T-cell (primary cell): Measurements from ENCODE around the gene VSIR. TPM values are rescaled to one million over a fixed set of nuclear protein-coding genes. Genes with fewer than 3 reads are reported as not detected.
A peak's percentile ranks its signal among the peaks of the same experiment; 100 is the strongest.

Experiments
- ATAC-seq, 4 experiments: fragments of 200-7000 bp in 3 of 4; fragments of 150-1000 bp in 1 of 4; cut with Tn5 transposase; replicated peaks in 1 of 4; 1 replicate in 3 of 4; 2 replicates in 1 of 4; pipeline ENCODE4 v1.10.0; 2021; ENCODE audit warnings: moderate library complexity in 3 of 4, mild to moderate bottlenecking in 2 of 4, moderate number of reproducible peaks in 1 of 4
- CTCF ChIA-PET, 2 donors: fragments of 300-600 bp; sonication (Branson Sonifier 250); formaldehyde crosslinking; loops; one replicate each; lab custom pipeline; 2022; ENCODE audit warnings: antibody characterized with exemption in 2 of 2; lab: Charles Lee
- POLR2A ChIA-PET, 2 donors: fragments of 300-600 bp; sonication (Branson Sonifier 250); formaldehyde crosslinking; loops; one replicate each; lab custom pipeline; 2022; ENCODE audit warnings: antibody characterized with exemption in 2 of 2; lab: Charles Lee
- DNase-seq, 35 experiments: peaks; one replicate each; pipeline versions ENCODE4 v3.0.0 to v3.0.0-alpha.2; 2013 to 2023
- H3K27ac ChIP-seq: one replicate; pipeline ENCODE4 v1.5.1; 2013; ENCODE audit warnings: low read length
- H3K27me3 ChIP-seq, 2 experiments: replicated peaks in 1 of 2; 1 replicate in 1 of 2; 2 replicates in 1 of 2; pipeline versions ENCODE4 v1.6.1 to v1.7.0; 2013; ENCODE audit warnings: low read length in 1 of 2, mixed read lengths in 1 of 2; ENCODE audit not compliant: control insufficient read depth in 2 of 2, insufficient read depth in 2 of 2; ENCODE audit errors: extremely low read depth in 1 of 2
- H3K36me3 ChIP-seq, 2 donors: 1 replicate in 1 of 2; 2 replicates in 1 of 2; pipeline versions ENCODE4 v1.6.1 to v1.7.0; 2013; ENCODE audit warnings: low read length in 1 of 2; ENCODE audit not compliant: control insufficient read depth in 2 of 2, insufficient read depth in 1 of 2; ENCODE audit errors: extremely low read depth in 1 of 2
- H3K4me1 ChIP-seq, 2 experiments: 1 replicate in 1 of 2; 2 replicates in 1 of 2; pipeline versions ENCODE4 v1.6.1 to v1.7.0; 2013; ENCODE audit warnings: low read length in 2 of 2, mixed read lengths in 1 of 2; ENCODE audit not compliant: insufficient read depth in 2 of 2, control insufficient read depth in 1 of 2; ENCODE audit errors: extremely low read depth in 1 of 2
- H3K4me3 ChIP-seq, 2 donors: 1 replicate in 1 of 2; 2 replicates in 1 of 2; pipeline versions ENCODE4 v1.5.1 to v1.7.0; 2013; ENCODE audit warnings: mild to moderate bottlenecking in 2 of 2, low read length in 1 of 2, moderate library complexity in 1 of 2; ENCODE audit not compliant: control insufficient read depth in 1 of 2; ENCODE audit errors: extremely low read depth in 1 of 2
- H3K9me3 ChIP-seq: 2 replicates; pipeline ENCODE4 v1.7.0; 2013
- H3K27ac Mint-ChIP-seq, 2 donors: one replicate each; pipeline ENCODE4 v1.8.0; 2020 to 2021; ENCODE audit warnings: mild to moderate bottlenecking in 2 of 2, mixed read lengths in 2 of 2
- H3K27me3 Mint-ChIP-seq, 2 donors: one replicate each; pipeline ENCODE4 v1.8.0; 2021 to 2022; ENCODE audit warnings: mixed read lengths in 2 of 2
- H3K36me3 Mint-ChIP-seq: one replicate; pipeline ENCODE4 v1.8.0; 2021; ENCODE audit warnings: mixed read lengths
- H3K4me1 Mint-ChIP-seq, 3 donors: one replicate each; pipeline ENCODE4 v1.8.0; 2020 to 2022; ENCODE audit warnings: mixed read lengths in 3 of 3, mild to moderate bottlenecking in 1 of 3
- H3K4me3 Mint-ChIP-seq, 3 donors: one replicate each; pipeline ENCODE4 v1.8.0; 2020 to 2022; ENCODE audit warnings: mild to moderate bottlenecking in 3 of 3, mixed read lengths in 3 of 3, moderate library complexity in 3 of 3
- H3K9me3 Mint-ChIP-seq, 3 donors: one replicate each; pipeline ENCODE4 v1.8.0; 2020 to 2022; ENCODE audit warnings: mixed read lengths in 3 of 3
- WGBS: methylation state at CpG from one replicate; pipeline ENCODE4 v1.1.5; 2013; ENCODE audit warnings: missing lambda C conversion rate; ENCODE audit not compliant: insufficient coverage; 5-methylcytosine and 5-hydroxymethylcytosine counted together
- total RNA-seq, 35 experiments: library from RNA in 6 of 35; stranded (reverse) in 6 of 35; fragments of 120-200 nt in 1 of 35; gene quantifications; one replicate each; pipeline versions ENCODE4 v1.2.1 to v1.2.4 and lab custom pipeline; 2013 to 2026

VSIR gene
- total RNA-seq, 5 donors from 2014 or later (not counting 1 experiment from before 2014, with no cell fraction given): 81.4 to 134 (median 98.3) TPM

DNA sequence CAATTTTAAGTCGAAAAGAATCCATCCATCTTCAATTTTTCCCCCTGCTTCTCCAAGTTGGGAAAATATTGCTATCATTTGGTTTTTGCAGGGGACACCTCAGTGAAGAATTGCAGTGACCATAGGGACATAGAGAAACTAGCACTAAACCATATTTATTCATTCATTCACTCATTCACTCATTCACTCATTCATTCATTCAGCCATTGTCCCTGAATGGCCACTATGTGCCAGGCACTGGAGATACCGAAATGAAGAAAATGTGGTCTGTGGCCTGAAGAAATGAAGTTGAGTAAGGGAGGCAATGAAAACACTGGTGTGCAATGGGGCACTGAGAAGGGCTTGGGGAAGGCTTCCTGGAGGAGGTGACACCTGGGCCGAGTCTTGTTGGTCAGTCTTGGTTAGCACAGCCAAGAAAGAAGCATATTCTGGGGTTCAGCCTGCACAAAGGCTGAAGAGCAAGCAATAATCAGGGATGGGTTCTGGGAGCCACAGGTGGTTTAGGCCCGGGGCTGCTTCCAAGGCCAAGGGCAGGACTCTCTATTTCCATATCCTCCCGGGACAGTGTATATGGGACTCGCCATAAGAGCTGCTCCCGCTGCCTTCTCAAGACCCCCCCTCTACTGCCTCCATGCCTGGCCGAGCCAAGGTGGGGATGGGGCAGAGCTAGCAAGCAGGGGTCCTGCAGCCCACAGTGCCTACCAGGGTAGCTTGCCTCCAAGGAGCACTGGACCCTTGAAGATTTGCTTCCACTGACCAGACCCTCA is 28.2 kb downstream of the VSIR start:
- peaks cover 92 to 100% (median 99%) of the 10 kb centered on the region in 3 donors for H3K4me1 Mint-ChIP-seq
- H3K27ac Mint-ChIP-seq: peak overlapping the region; percentile 99 to 100
- no peaks in the 10 kb centered on the region for H3K27me3 ChIP-seq
- no peak for ATAC-seq
- peak overlapping the region; percentile 93 for H3K27ac ChIP-seq
- WGBS: 100% methylated on average over 2 of the region's 8 CpGs
- no peaks in the 10 kb centered on the region for H3K9me3 Mint-ChIP-seq
- H3K36me3 ChIP-seq: peaks cover 0 to 8% of the 10 kb centered on the region in 2 donors
- no peaks in the 10 kb centered on the region for H3K9me3 ChIP-seq
- H3K4me3 Mint-ChIP-seq: peak overlapping the region in 1 of 3 donors; percentile 80
- POLR2A ChIA-PET: no interaction called here
- no peak overlapping the region for H3K4me3 ChIP-seq
- peaks cover 87 to 100% of the 10 kb centered on the region in 2 experiments for H3K4me1 ChIP-seq
- DNase-seq: no peak
- CTCF ChIA-PET: no interaction called here
- peaks cover 4% of the 10 kb centered on the region for H3K36me3 Mint-ChIP-seq
- no peaks in the 10 kb centered on the region for H3K27me3 Mint-ChIP-seq

DNA sequence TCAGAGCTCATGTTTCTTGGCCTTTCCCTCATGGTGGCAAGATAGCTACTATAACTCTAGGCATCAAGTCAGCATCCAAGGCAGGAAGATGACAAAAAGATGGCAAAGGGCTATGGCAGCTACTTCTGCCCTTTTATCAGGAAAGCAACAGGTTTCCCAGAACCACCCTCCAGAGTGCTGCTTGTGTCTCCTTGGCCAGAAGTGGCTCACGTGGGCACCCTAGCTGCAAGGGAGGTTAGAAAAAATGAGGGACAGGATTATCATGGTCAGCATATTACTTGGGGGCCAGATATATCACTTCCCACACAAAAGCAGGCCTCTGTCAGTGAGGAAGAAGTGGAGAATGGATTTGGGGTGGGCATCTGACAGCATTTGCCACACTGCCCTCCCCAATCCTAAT is 29.5 kb downstream of the VSIR start:
- no CpG with 5 or more reads among the region's 1 CpG for WGBS
- Mint-ChIP-seq H3K27ac (peak overlapping the region; percentile 99 to 100), H3K9me3 (no peaks in the 10 kb centered on the region), H3K36me3 (peaks cover 3% of the 10 kb centered on the region), H3K4me1 (peaks cover 92 to 100% (median 99%) of the 10 kb centered on the region in 3 donors), H3K27me3 (no peaks in the 10 kb centered on the region), H3K4me3 (peak overlapping the region in 1 of 3 donors; percentile 80)
- Histone ChIP-seq H3K9me3 (no peaks in the 10 kb centered on the region), H3K4me3 (no peak overlapping the region), H3K27ac (peak overlapping the region; percentile 93), H3K27me3 (no peaks in the 10 kb centered on the region), H3K36me3 (no peaks in the 10 kb centered on the region), H3K4me1 (peaks cover 82 to 100% of the 10 kb centered on the region in 2 experiments)
- ATAC-seq (no peak), DNase-seq (no peak)
- POLR2A ChIA-PET: no interaction called here
- CTCF ChIA-PET: no interaction called here

DNA sequence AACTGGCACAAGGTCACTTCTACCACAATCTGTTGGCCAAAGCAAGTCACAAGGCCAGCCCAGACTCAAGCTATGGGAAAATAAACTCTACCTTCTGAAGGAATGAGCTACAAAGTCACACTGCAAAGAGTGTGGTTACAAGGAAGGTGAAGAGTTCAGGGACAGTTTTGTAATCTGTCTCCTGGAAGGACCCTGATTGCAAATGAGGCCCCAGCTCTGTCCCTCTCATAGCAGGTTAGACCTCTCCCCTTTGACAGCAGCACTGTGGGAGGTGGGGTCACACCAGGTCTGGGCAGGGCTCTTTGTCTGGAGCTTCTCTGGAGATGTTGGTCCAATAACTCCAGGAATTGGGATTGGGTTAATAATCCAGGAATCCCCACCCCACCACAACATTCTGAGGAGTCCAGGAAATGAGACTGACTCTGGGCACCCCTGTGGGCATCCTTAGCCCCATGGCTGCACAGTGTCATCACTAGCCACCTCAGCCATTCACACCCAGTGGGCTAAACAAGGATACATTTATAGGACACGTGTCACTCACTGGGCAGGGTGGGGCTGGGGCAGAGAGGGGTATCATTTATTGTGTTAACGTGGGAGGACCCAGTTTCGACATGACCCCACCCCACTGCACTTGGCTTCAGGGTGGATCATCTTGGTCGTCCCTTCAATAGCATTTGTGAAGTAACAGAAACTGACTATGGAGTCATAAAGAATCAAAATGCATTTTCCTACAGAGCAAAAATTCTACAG is 30.1 kb downstream of the VSIR start:
- H3K36me3 Mint-ChIP-seq: no peaks in the 10 kb centered on the region
- Histone ChIP-seq H3K9me3 (no peaks in the 10 kb centered on the region), H3K4me3 (peak overlapping the region in 1 of 2 donors; percentile 41), H3K4me1 (peaks cover 82 to 100% of the 10 kb centered on the region in 2 experiments), H3K36me3 (no peaks in the 10 kb centered on the region), H3K27ac (peak overlapping the region; percentile 93), H3K27me3 (no peaks in the 10 kb centered on the region)
- peaks cover 92 to 100% (median 96%) of the 10 kb centered on the region in 3 donors for H3K4me1 Mint-ChIP-seq
- ATAC-seq (no peak), DNase-seq (no peak)
- no peaks in the 10 kb centered on the region for H3K9me3 Mint-ChIP-seq
- ChIA-PET POLR2A (no interaction called here), CTCF (interaction anchor here (0.5 to 2.1 kb wide), 5 partner anchors 12 to 562 kb away, joined by 3 to 5 read pairs (median 4); partner anchors contain the start of gene PSAP (in 1 of the 2))
- H3K27ac Mint-ChIP-seq: peak overlapping the region; percentile 99 to 100
- no CpG with 5 or more reads among the region's 4 CpGs for WGBS
- peak overlapping the region in 1 of 3 donors; percentile 80 for H3K4me3 Mint-ChIP-seq
- H3K27me3 Mint-ChIP-seq: no peaks in the 10 kb centered on the region

DNA sequence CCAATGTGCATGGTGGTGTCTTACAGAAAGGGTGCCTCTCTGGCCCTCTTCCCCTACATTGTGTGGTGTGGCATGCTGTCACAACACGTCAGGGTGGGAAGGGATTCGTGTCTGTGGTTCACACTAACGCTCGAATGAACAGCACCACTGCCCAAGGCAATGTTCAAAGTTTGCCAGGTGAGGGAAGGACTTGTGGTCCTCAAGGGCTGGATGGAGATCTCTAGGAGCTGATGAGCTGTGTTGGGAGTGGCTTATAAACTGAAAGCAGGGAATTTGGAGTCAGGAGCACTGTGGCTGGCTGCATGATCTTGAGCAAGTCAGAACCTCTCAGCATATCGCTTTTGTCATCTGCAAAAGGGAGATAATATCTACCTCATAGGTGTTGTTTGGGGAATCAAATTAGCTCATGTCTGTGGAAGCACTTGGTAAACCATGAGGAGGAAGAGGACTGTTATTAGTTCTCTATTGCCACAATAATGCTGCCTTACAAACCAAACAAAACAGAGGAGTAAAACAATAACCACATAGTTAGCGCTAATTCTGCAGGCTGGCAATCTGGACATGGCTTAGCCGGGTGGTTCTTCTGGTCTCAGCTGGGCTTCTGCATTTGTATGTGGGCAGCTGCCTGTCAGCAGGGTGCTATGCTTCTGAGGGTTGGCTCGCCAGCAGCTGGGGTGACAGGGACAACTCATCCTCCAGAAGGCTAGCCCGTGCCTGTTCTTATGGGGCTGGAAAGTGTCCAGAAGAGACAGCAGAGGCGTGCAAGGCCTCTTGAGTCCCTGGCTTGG is 30.8 kb downstream of the VSIR start:
- peak in 14 of 35 experiments; percentile 24 to 64 (median 42) for DNase-seq
- ChIA-PET POLR2A (no interaction called here), CTCF (interaction anchor here (0.5 to 2.4 kb wide), 8 partner anchors 12 to 562 kb away, joined by 3 to 8 read pairs (median 4); partner anchors contain the start of gene PSAP (in 1 of the 2))
- peak overlapping the region; percentile 53 to 80 (median 55) for H3K4me3 Mint-ChIP-seq
- Histone ChIP-seq H3K27ac (peak overlapping the region; percentile 93), H3K36me3 (no peaks in the 10 kb centered on the region), H3K27me3 (no peaks in the 10 kb centered on the region), H3K4me1 (peaks cover 77 to 100% of the 10 kb centered on the region in 2 experiments), H3K9me3 (no peaks in the 10 kb centered on the region), H3K4me3 (peak overlapping the region; percentile 14 to 40)
- 42% methylated on average over 7 of the region's 10 CpGs for WGBS
- no peaks in the 10 kb centered on the region for H3K9me3 Mint-ChIP-seq
- peak overlapping the region; percentile 99 to 100 for H3K27ac Mint-ChIP-seq
- ATAC-seq: peak; percentile 36 to 68 (median 42)
- peaks cover 92 to 100% (median 96%) of the 10 kb centered on the region in 3 donors for H3K4me1 Mint-ChIP-seq
- H3K36me3 Mint-ChIP-seq: no peaks in the 10 kb centered on the region
- H3K27me3 Mint-ChIP-seq: no peaks in the 10 kb centered on the region

DNA sequence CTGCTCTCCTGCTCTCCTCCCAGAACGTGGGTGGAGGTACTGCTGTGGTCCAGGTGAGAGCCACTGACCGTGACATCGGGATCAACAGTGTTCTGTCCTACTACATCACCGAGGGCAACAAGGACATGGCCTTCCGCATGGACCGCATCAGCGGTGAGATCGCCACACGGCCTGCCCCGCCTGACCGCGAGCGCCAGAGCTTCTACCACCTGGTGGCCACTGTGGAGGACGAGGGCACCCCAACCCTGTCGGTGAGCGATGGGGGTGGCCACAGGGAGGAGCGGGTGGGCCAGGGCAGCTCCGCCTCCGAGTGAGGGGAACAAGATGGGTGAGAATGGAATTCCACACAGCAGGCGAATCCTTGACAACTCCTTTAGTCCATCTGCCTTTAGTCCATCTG is 31.6 kb downstream of the VSIR start:
- H3K27me3 ChIP-seq: no peaks in the 10 kb centered on the region
- WGBS: 96% methylated on average over 18 of the region's 20 CpGs
- H3K4me3 ChIP-seq: peak overlapping the region in 1 of 2 donors; percentile 40
- H3K4me1 Mint-ChIP-seq: peaks cover 92 to 100% (median 96%) of the 10 kb centered on the region in 3 donors
- DNase-seq (no peak), ATAC-seq (no peak)
- peak overlapping the region; percentile 93 for H3K27ac ChIP-seq
- peak overlapping the region; percentile 99 to 100 for H3K27ac Mint-ChIP-seq
- peak overlapping the region; percentile 48 to 80 (median 65) for H3K4me3 Mint-ChIP-seq
- CTCF ChIA-PET: interaction anchor here (0.6 to 2.4 kb wide), 6 partner anchors 11 to 364 kb away, joined by 3 to 8 read pairs (median 4); partner anchors contain the start of gene PSAP (in 1 of the 2)
- POLR2A ChIA-PET: interaction anchor here in 1 of 2 donors (0.6 kb wide), 1 partner anchor 360 kb away, joined by 3 read pairs; no protein-coding TSS in a partner anchor
- H3K4me1 ChIP-seq: peaks cover 75 to 100% of the 10 kb centered on the region in 2 experiments
- no peaks in the 10 kb centered on the region for H3K27me3 Mint-ChIP-seq
- H3K9me3 Mint-ChIP-seq: no peaks in the 10 kb centered on the region
- H3K9me3 ChIP-seq: no peaks in the 10 kb centered on the region
- H3K36me3 ChIP-seq: no peaks in the 10 kb centered on the region
- no peaks in the 10 kb centered on the region for H3K36me3 Mint-ChIP-seq
